Fibroblast of skin of back (primary cell): ENCODE measurements around the gene REXO4.
A peak's percentile ranks its signal among the peaks of the same experiment; 100 is the strongest.
"Not testable (repeated sequence)": the region's sequence is repeated elsewhere in the genome, so short reads cannot be mapped to it uniquely, and the experiment has no call there.

Source experiments
- DNase-seq: peaks from one replicate; pipeline ENCODE4 v3.0.0-alpha.2; 2013

The REXO4 gene

GRCh38 chr9:133386338-133386737 lies 31.5 kb downstream of the REXO4 start:
- DNase-seq, result no peak

- no peak for DNase-seq
These were observed 32.4 kb downstream of the REXO4 start for GRCh38 chr9:133385452-133385851.

- no peak for DNase-seq
These were observed 33.0 kb downstream of the REXO4 start for GRCh38 chr9:133384736-133385321.

DNA sequence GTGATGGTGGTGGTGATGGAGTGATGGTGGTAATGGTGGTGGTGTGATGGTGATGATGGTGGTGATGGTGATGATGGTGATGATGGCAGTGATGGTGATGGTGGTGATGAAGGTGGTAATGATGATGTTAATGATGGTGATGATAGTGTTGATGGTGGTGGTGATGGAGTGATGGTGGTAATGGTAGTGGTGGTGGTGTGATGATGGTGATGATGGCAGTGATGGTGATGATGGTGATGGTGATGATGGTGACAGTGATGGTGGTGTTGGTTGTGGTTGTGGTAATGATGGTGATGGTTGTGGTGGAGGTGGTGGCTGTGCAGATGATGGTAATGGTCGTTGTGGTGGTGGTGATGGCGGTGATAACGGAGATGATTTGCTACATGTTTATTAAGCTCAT lies 34.4 kb downstream of the REXO4 start:
- DNase-seq, result no peak

- DNase-seq, result no peak
These were observed 35.2 kb downstream of the REXO4 start for GRCh38 chr9:133382507-133383141.

DNA sequence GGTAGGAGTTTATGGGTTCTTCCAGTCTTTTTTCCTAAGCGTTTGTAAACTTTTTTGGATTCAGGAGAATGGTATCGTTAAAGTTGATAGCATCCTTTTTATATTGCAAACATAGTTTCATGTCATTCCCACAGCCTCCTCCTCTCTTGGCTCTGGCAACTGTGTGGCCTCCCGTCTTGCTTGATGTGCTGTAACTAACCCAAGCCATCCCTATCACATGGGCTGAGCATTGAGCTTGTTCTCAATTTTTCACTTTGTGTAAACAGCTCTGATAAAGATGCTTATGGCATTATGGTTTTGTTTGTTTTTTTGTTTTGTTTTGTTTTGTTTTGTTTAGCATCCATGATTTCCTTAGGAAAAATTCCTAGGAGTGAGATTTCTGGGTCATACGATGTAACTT lies 37.1 kb downstream of the REXO4 start:
- no peak for DNase-seq

DNA sequence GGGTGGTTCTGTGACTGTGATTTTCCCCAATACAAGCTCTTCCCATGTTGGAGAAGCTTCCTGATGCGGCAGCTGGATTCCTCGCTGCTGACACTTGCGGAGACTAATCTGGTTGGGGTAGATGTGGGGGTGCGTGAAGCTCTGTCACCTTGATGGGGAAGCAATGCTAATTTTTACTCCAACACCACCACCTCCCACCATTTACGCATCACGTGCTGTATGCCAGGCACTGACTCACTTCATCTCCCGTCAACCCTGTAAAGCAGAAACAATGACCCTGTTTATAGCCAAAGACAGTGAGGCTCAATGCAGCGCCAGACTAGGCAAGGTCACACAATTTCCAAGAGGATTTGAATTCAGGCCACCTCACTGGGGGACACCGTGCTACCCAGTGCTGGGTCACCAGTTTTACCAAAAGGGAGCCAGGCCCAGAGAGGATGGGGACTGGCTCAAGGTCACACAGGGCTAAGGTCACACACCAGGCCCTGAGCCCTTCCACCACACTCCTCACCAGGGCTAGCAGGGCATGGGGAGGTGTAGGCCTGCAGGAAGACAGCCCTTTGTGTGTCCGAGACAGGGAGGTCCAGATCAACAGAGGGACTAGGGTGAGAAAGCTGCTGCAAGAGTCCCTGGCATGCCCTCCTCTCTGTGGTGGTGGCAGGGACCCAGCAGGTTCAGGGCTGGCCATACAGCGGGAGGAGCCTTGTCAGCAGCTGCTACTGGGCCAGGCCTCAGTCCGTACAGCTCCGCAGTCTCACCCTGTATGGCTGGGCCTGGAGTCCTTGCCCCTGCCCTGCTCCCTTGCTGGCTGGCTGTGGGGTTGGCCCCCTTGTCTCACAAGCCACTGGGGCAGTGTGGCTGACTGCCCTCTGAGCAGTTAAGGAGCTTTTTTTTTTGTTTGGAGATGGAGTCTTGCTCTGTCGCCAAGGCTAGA lies 38.4 kb downstream of the REXO4 start:
- no peak for DNase-seq

DNA sequence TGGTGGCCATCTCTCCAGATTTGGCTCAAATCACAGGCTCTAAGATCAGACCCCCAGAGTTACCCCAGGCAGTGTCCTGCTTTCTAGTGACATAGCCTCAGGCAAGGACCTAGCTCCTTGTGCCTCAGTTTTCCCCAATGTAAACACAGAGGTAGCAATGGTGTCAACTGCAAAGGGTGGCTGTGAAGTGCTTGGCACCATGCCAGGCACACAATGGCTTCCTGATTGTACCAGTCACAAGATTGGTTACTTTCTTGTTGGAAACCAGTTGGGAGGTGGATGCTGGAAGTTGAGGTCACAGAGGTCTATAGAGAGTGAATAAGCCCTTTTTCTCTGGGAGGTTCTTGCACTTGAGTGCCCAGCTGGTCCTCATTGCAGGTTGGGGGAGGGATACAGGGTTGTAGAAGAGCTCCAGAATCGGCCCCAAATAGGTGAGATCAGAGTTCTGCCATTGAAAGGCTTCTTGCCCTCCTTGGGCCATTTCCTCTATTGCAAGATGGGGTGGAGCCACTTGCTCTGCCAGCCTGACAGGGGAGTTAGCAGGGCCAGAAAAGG lies 39.3 kb downstream of the REXO4 start:
- no peak for DNase-seq

DNA sequence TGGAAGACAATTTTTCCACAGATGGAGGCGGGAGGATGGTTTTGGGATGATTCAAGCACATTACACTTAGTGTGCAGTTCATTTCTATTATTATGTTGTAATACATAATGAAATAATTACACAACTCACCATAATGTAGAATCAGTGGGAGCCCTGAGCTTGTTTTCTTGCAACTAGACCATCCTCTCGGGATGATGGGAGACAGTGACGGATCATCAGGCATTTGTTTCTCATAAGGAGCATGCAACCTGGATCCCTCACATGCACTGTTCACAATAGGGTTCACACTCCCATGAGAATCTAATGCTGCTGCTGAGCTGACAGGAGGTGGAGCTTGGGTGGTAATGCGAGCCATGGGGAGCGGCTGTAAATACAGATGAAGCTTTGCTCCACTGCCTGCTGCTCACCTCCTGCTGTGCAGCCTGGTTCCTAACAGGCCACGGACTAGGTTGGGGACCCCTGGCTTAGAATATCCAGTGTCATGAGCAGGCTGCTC lies 40.0 kb downstream of the REXO4 start:
- DNase-seq, result peak; percentile 37

DNA sequence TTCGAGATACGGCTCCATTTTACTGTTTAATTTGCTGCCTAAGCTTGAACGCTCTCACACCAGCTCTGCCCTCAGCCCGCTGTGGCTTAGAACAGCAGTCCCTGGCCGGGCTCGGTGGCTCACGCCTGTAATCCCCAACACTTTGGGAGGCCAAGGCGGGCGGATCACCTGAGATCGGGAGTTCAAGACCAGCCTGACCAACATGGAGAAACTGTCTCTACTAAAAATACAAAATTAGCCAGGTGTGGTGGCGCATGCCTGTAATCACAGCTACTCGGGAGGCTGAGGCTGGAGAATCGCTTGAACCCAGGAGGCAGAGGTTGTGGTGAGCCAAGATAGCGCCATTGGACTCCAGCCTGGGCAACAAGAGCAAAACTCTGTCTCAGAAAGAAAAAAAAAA lies 40.5 kb downstream of the REXO4 start:
- DNase-seq, result not testable (repeated sequence)

GRCh38 chr9:133375724-133376654 lies 41.8 kb downstream of the REXO4 start, which contains the start of the genes STKLD1 and SURF4:
TSS of gene STKLD1 (plus strand) at chr9:133376366. CDS start at chr9:133376474, 108 bp downstream.
TSS of gene SURF4 (minus strand) at chr9:133376060. CDS start at chr9:133375969, 91 bp downstream.
- peak; percentile 96 for DNase-seq

DNA sequence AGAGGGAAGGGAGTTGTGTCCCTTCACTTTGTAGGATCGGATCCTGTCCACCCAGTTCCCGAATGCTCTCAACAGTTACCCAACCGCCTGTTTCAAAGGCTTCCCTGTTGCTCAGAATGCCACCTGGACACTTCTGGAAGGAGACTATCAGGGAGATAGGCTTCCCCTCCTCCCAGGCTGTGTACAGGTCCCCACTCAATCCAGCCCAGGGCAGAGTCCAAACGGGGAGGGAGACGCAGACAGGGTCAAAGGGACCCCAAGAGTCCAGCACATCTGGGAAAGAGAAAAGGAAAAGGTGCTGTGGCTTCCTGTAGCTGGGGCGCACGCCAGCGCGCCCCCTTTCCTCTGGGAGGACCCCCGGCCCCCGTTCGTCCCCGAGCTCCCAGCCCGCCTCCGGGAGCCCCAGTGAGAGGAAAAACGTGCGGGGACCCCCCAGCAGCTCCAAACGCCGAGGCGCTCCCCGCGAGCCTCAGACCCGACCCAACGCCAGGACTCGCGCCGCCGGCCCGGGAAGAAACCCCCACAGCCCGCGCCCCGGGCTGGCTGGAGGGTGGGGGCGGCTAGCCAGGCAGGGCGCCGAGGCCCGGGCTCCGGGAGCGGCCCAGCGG lies 42.6 kb downstream of the REXO4 start:
- peak; percentile 46 for DNase-seq

DNA sequence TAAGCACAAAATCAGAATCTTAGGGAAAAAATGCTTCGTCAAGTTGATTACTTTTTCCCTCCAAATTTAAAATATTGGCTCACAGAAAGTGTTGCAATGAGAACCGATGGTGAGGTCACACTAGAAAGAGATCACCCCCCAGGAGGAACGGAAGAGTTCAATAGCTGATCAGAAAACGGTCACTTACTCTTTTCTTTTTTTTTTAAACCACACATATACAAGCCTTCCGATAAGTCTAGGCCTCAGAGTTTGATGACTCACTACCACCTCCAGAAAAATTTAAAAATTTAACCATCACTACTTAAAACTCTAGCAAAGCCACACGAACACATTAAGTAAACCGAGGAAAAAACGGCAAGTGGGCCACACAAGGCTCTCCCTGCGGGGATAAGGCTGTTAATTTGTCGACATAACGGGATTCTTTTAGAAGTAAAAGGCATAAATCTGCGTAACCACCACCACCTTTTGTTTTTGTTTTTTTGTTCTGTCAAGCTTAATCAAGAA lies 43.1 kb downstream of the REXO4 start:
- peak; percentile 67 for DNase-seq

- no peak for DNase-seq
These were observed 45.7 kb downstream of the REXO4 start for GRCh38 chr9:133372144-133372543.

DNA sequence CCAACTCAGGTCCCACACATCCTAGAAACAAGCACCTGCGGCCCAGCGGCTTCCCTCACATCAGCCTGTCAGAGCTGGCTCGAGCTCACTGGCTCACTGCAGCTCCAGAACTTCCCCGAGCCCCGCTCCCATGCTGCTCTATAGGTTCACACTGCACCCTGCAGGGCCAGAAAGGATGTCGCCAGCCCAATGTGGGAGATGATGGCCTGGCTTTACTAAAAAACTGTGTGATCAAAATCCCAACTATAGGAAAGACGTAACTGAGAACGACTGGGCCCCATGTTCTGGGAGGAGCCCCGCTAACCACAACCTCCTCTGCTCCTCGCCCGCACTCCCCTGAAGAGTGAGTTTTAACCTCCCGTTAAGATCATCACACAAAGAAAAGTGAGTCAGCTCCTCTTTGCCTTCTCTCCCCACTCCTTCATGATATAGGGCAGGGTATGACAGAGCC lies 46.5 kb downstream of the REXO4 start:
- DNase-seq, result no peak

DNA sequence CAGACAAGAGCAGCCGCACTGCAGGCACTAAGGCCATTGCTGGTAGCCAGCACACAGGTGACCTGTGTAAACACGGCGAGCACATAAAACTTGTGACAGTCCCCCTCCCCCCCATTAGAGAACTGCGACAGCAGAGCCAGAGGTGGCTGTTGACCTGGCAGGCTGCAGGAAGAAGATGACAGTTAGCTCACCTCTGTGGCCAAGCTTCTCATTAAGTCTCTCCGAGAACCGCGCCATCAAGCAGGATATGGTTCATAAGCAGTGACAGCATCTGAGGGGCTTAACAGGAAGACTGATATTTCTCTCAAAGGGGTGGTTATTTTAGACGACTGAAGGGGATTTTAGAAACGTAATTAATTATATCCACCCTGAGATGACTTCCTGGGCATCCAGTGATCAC lies 47.1 kb downstream of the REXO4 start:
- DNase-seq, result no peak

DNA sequence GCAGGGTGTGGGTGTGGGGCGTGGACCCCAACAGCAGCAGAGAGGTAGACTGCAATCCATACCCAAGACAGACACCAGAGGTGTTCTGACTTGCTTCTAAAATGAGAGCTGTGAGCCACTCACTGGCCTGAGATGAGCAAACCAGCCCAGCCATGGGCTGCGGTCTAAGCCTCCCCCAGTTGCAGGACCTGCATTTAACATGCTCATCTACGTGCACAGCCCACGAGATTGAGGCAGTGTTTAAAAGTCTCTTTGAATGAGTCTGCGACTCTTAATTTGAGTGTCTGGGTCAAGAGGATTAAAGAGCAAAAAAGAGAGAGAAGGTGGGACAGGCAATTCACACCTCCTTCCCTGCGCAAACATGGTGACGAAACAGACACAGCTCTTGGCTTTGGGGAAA lies 47.9 kb downstream of the REXO4 start:
- DNase-seq, result no peak

DNA sequence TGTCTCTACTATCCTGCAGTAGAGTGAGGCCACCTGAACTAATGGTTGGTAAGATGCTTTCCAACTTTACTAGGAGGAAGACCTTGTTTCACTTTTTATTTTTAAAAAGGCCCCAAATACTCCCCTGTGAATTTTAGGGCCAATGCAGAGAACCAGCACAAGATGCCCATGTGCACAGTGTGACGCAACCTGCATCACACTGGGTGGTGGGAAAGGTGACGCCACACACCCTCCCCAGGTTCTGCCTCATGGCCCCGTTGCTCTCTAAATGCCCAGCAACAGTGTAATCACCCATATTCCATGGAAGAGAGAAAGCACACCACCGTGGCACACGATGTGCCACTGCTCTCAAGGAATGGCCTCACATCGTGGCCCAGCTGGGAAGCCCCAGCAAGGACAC lies 48.4 kb downstream of the REXO4 start:
- DNase-seq, result no peak

DNA sequence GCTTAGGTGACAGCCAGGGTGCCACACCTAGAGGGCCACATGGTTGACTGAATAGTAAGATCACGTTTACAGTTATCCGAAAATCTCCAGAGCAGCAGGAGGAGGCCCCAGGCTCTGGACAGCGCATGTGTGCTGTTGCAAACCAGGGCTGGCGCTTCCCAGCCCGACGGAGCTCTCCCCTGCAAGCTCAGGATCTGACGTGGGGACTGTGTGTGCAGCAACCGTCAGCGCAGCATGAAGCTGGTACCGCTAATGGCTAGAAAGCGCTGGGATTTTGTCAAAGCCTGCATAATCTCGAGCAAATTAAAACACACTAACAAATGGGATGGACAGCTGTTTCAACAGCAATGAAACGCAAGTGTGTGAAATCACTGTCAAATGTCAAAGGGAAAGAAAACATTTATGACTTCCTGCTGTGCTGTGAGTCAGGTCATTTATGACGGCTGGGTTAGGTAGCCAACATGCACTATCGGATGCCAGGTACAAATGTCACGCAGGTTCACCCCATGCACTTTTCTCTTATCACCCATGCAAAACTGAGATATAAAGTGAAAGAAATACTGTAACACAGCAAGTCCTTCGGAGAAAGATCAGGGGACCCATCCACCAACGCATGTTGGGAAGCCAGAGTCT lies 49.4 kb downstream of the REXO4 start:
- no peak for DNase-seq

DNA sequence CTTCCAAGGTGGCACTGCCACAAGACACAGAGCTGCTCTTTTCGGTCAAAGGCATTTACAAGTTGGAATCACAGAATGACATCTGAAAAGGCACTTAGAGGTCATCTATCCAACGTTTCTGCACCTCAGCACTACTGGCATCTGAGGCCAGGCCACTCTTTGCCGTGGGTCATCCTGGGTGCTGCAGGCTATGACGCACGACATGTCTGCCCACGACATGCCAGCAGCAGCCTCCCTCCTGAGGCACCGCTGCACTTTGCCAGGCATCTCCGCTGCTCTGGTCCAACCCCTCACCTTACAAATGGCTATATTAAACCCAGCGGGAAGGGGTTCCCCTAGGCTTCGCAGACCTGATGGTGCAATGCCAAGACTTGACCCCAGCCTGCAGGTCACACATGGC lies 50.0 kb downstream of the REXO4 start:
- DNase-seq, result no peak

GRCh38 chr9:133367221-133367620 lies 50.6 kb downstream of the REXO4 start:
- no peak for DNase-seq
